Measurements from ENCODE around the gene RXFP1.
A peak's percentile ranks its signal among the peaks of the same experiment; 100 is the strongest.

RXFP1 gene

DNA sequence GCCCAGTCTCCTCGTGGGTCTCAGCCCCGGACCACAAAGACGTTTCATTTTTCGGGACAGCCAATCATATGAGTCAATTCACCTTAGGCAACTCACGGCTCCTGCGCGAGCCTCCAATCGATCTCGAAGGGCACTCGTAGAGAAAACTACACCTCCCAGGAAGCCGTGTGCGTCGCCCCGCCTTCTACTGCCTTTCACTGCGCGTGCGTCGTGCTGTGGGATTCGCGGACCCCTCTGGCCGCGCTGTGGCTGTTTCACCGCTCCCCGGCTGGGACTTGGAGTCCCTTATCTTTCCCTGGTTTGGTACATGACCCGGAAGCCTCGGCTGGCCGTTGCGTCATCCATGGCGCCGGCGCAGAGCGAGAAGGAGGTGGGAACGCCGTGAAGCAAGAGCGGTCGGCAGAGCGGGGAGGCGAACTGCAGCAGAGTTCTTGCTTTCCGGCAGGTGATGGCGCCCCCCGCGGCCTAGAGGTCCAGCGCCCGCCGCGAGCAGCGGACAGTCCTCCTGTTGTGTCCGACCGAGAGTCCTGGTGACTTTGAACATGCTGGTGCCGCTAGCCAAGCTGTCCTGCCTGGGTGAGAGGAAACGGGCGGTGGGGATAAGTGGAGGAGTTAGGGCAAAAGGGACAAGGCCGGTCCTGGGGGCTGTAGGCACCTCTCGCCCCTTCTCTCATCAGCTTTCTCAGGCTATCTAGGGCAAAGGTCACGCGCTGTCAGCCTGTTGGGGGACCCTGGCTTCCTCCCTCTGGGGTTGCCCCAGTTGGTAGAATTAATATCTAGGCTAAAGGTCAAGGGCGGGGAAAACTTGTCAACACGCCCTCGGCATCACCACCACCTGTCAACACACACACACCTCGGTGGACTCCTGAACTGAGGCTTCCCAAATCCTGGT lies 150.5 kb downstream of the RXFP1 start, which contains the start of gene ETFDH:
TSS of gene ETFDH (plus strand) at position 382 of the 892 bp plus-strand sequence. CDS start at position 543, 161 bp downstream.
- DNase-seq (ENCODE audit: low spot score): peak; percentile 99

DNA sequence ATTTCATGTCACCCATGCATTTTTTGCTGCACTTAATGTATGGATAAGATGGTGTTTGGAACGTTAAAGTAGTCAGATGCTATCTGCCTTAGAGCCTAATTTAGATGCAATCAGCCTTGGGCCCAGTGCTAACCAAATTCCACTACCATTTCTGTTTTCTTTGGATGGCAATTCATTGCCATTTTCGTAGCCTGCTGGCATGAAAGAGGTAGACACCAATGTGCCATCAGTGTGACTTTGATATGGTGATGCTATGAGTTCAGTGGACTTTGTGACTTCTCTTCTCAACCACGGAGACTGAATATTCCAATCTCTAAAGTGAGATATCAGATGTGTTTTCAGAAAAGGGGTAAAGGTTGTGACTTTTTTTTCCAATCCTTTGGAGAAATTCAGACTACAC lies 152.0 kb downstream of the RXFP1 start:
- DNase-seq (ENCODE audit: low spot score): no peak

DNA sequence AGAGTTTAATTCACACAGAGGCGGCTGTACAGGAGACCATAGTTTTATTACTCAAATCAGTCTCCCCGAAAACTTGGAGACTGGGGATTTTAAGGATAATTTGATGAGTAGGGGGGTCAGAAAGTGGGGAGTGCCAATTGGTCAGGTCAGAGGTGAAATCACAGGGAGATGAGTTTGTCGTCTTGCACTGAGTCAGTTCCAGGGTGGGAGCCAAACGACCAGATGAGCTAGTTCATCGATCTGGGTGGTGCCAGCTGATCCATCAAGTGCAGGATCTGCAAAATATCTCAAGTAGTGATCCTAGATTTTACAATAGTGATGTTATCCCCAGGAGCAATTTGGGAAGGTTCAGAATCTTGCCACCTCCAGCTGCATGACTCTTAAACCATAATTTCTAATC lies 154.4 kb downstream of the RXFP1 start:
- no peak for DNase-seq (ENCODE audit: low spot score)

DNA sequence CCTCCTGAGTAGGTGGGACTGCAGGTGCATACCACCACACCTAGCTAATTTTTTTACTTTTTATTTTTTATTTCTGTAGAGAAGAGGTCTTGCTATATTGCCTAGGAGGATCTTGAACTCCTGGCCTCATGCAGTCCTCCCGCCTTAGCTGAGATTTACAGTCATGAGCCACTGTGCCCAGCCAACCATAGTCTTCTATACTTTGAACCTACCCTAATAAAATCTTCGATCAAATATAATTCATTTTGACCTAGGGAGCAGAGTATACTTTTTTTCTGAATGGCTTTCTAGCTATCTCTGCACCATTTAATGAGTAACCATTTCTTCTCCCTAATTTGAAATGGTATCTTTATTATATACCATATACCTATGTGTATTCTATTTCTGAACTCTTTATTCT lies 157.1 kb downstream of the RXFP1 start:
- DNase-seq (ENCODE audit: low spot score): no peak

DNA sequence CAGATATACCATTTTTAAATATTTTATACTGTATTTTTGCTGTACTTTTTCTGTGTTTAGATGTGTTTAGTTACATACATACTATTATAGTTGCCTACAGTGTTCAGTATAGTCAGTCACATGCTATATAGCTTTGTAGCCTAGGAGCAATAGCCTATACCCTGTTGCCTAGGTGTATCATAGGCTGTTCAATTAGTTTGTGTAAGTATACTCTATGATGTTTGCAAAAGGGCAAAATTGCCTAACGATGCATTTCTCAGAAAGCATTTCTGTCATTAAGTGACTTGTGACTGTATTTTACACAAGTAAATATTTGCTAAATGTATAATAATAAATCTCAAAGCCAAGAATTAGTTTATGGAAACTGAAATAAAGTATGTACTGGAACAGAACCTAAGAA lies 159.9 kb downstream of the RXFP1 start:
- DNase-seq (ENCODE audit: low spot score): no peak

DNA sequence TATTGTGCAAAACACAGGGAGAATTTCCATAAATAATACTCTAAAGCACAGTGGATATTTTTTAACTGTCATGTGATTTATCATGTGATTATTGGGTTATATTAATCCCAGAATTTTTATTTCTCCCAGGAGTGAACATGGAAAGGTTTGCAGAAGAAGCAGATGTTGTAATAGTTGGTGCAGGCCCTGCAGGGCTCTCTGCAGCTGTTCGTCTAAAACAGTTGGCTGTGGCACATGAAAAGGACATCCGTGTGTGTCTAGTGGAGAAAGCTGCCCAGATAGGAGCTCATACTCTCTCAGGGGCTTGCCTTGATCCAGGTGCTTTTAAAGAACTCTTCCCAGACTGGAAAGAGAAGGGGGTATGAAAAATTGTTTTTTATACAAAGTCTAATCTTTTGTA lies 160.4 kb downstream of the RXFP1 start:
- DNase-seq (ENCODE audit: low spot score): no peak

DNA sequence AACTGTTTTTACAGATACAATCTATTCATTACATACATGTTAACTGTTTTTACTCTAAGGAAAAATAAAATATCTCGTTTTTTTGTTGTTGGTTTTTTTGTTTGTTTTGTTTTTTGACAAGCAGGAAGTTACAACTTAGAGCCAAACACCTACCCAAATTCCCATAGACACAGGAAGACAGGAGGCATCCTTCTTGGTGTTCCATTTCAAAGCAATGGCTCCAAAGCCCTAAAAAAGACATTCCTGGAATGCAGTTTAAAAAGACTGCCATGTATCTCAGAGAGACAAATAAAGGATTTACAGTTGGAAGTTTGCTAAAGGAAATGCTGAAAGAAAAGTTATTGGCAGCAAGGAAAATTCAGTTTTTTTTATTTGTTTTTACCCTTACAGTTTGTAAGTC lies 167.1 kb downstream of the RXFP1 start:
- no peak for DNase-seq (ENCODE audit: low spot score)
